IMR-90 (cell line): ENCODE data around the gene UPK3A. TPM values are rescaled to one million over a fixed set of nuclear protein-coding genes. Genes with fewer than 3 reads are reported as not detected.

ENCODE experiments used
- ATAC-seq: fragments of 200-7000 bp; cut with Tn5 transposase; 2 replicates; pipeline ENCODE4 v1.9.1; 2020; ENCODE audit warnings: low read depth, mild to moderate bottlenecking, moderate library complexity
- BruUV-seq: library from RNA; stranded (reverse); fragments of 400-500 nt; replicated peaks from 2 replicates; lab custom pipeline; 2021; lab: Mats Ljungman, UMichigan
- CTCF ChIA-PET: fragments of 300-600 bp; formaldehyde crosslinking; extraction: SDS; loops from one replicate; lab custom pipeline; 2021; ENCODE audit warnings: antibody characterized with exemption; lab: Yijun Ruan, JAX
- POLR2A ChIA-PET: fragments of 300-600 bp; sonication (Branson Sonifier 250); formaldehyde crosslinking; loops from one replicate; lab custom pipeline; 2022; ENCODE audit warnings: antibody characterized with exemption; ENCODE audit not compliant: unreplicated experiment; lab: Charles Lee
- DNase-seq: peaks from one replicate; pipeline ENCODE4 v3.0.0; 2013
- H2AFZ ChIP-seq: replicated peaks from 2 replicates; pipeline ENCODE3; 2013; ENCODE audit warnings: low read length, mild to moderate bottlenecking; ENCODE audit not compliant: poor library complexity
- H2AK5ac ChIP-seq: 2 replicates; pipeline ENCODE4 v1.6.1; 2013; ENCODE audit warnings: low read depth, low read length, inconsistent platforms
- H2AK9ac ChIP-seq: replicated peaks from 2 replicates; pipeline ENCODE3; 2013; ENCODE audit warnings: mild to moderate bottlenecking, low read depth, low read length, moderate library complexity; ENCODE audit not compliant: poor library complexity
- H2BK120ac ChIP-seq: 2 replicates; pipeline ENCODE4 v1.6.1; 2013; ENCODE audit warnings: low read depth, low read length, inconsistent platforms
- H2BK15ac ChIP-seq: 3 replicates; pipeline ENCODE4 v1.6.1; 2013; ENCODE audit warnings: low read depth, low read length, inconsistent platforms
- H2BK20ac ChIP-seq: 2 replicates; pipeline ENCODE4 v1.6.1; 2013; ENCODE audit warnings: low read depth, mild to moderate bottlenecking, inconsistent platforms, low read length, moderate library complexity
- H2BK5ac ChIP-seq: 2 replicates; pipeline ENCODE4 v1.6.1; 2013; ENCODE audit warnings: mild to moderate bottlenecking, low read depth, low read length, inconsistent platforms; ENCODE audit not compliant: poor library complexity, severe bottlenecking
- H3K14ac ChIP-seq: replicated peaks from 2 replicates; pipeline ENCODE4 v1.6.1; 2013; ENCODE audit warnings: low read depth, low read length, inconsistent platforms
- H3K18ac ChIP-seq: 2 replicates; pipeline ENCODE4 v1.6.1; 2013; ENCODE audit warnings: low read depth, low read length, control low read depth
- H3K23ac ChIP-seq: 2 replicates; pipeline ENCODE4 v1.6.1; 2013; ENCODE audit warnings: low read depth, low read length, inconsistent platforms
- H3K27ac ChIP-seq: 2 replicates; pipeline ENCODE4 v1.5.1; 2013; ENCODE audit warnings: mild to moderate bottlenecking, control low read depth, low read length; ENCODE audit not compliant: insufficient read depth
- H3K27me3 ChIP-seq: 2 replicates; pipeline ENCODE4 v1.6.1; 2013; ENCODE audit warnings: low read length; ENCODE audit not compliant: control insufficient read depth, insufficient read depth
- H3K36me3 ChIP-seq: 2 replicates; pipeline ENCODE4 v1.6.1; 2013; ENCODE audit warnings: low read length, mixed read lengths; ENCODE audit not compliant: control insufficient read depth, insufficient read depth
- H3K4ac ChIP-seq: 2 replicates; pipeline ENCODE4 v1.6.1; 2013; ENCODE audit warnings: low read depth, low read length, inconsistent platforms
- H3K4me1 ChIP-seq: 2 replicates; pipeline ENCODE4 v1.6.1; 2013; ENCODE audit warnings: low read length, mixed read lengths; ENCODE audit not compliant: control insufficient read depth, insufficient read depth
- H3K4me2 ChIP-seq: 2 replicates; pipeline ENCODE4 v1.6.1; 2013; ENCODE audit warnings: low read depth, mild to moderate bottlenecking, control low read depth, low read length, moderate library complexity
- H3K4me3 ChIP-seq: 2 replicates; pipeline ENCODE4 v1.5.1; 2013; ENCODE audit warnings: low read depth, mild to moderate bottlenecking, control low read depth, low read length, moderate library complexity; ENCODE audit not compliant: insufficient read depth
- H3K56ac ChIP-seq: 2 replicates; pipeline ENCODE4 v1.6.1; 2013; ENCODE audit warnings: low read length, inconsistent platforms; ENCODE audit not compliant: insufficient read depth; ENCODE audit errors: extremely low read depth
- H3K79me1 ChIP-seq, 2 experiments: 2 replicates each; pipeline ENCODE4 v1.6.1; 2013; ENCODE audit warnings: low read length in 2 of 2, inconsistent platforms in 1 of 2, low read depth in 1 of 2
- H3K9ac ChIP-seq: 2 replicates; pipeline ENCODE4 v1.6.1; 2013; ENCODE audit warnings: low read depth, low read length, control low read depth
- H3K9me1 ChIP-seq: 2 replicates; pipeline ENCODE4 v1.6.1; 2013; ENCODE audit warnings: low read length, inconsistent platforms; ENCODE audit not compliant: insufficient read depth
- H3K9me3 ChIP-seq: 2 replicates; pipeline ENCODE4 v1.6.1; 2013; ENCODE audit warnings: low read length; ENCODE audit not compliant: control insufficient read depth, insufficient read depth
- H4K20me1 ChIP-seq: 2 replicates; pipeline ENCODE4 v1.6.1; 2013; ENCODE audit warnings: low read length, inconsistent platforms; ENCODE audit not compliant: insufficient read depth
- H4K5ac ChIP-seq: 2 replicates; pipeline ENCODE4 v1.6.1; 2013; ENCODE audit warnings: mild to moderate bottlenecking, low read depth, low read length, control low read depth
- H4K8ac ChIP-seq, 2 experiments: 2 replicates each; pipeline ENCODE4 v1.6.1; 2013; ENCODE audit warnings: low read depth in 2 of 2, low read length in 2 of 2, control low read depth in 1 of 2, inconsistent platforms in 1 of 2
- H4K91ac ChIP-seq: 2 replicates; pipeline ENCODE4 v1.6.1; 2013; ENCODE audit warnings: low read depth, low read length, inconsistent platforms; ENCODE audit not compliant: insufficient read depth
- BHLHE40 ChIP-seq: fragments of 150-350 bp; IDR thresholded peaks from 2 replicates; pipeline ENCODE4 v1.6.1; 2016; ENCODE audit warnings: mild to moderate bottlenecking, low read depth, low read length
- CEBPB ChIP-seq: IDR thresholded peaks from 2 replicates; pipeline ENCODE4 v1.6.1; 2012; ENCODE audit warnings: low read depth, low read length, improper control_type of control experiment
- ELK1 ChIP-seq: fragments of 150-350 bp; IDR thresholded peaks from 2 replicates; pipeline ENCODE4 v1.6.1; 2016; ENCODE audit warnings: low read depth, mild to moderate bottlenecking, low read length, moderate library complexity, borderline replicate concordance
- FOS ChIP-seq: fragments of 150-350 bp; IDR thresholded peaks from 2 replicates; pipeline ENCODE4 v1.6.1; 2016; ENCODE audit warnings: low read depth, low read length
- MAFK ChIP-seq: IDR thresholded peaks from 2 replicates; pipeline ENCODE4 v1.6.1; 2012; ENCODE audit warnings: low read depth, low read length, improper control_type of control experiment
- MAZ ChIP-seq: IDR thresholded peaks from 2 replicates; pipeline ENCODE4 v1.6.1; 2012; ENCODE audit warnings: low read depth, mild to moderate bottlenecking, low read length, improper control_type of control experiment, moderate library complexity, borderline replicate concordance
- MXI1 ChIP-seq: IDR thresholded peaks from 2 replicates; pipeline ENCODE4 v1.6.1; 2012; ENCODE audit warnings: low read depth, mild to moderate bottlenecking, low read length, moderate library complexity, borderline replicate concordance
- NFE2L2 ChIP-seq: fragments of 150-350 bp; IDR thresholded peaks from 2 replicates; pipeline ENCODE4 v1.6.1; 2016; ENCODE audit warnings: low read depth, mild to moderate bottlenecking, low read length
- POLR2A ChIP-seq: IDR thresholded peaks from 2 replicates; pipeline ENCODE4 v1.6.1; 2012; ENCODE audit warnings: mild to moderate bottlenecking, low read depth, low read length
- RCOR1 ChIP-seq: IDR thresholded peaks from 2 replicates; pipeline ENCODE4 v1.6.1; 2012; ENCODE audit warnings: mild to moderate bottlenecking, low read length, improper control_type of control experiment; ENCODE audit not compliant: insufficient replicate concordance
- RFX5 ChIP-seq: IDR thresholded peaks from 2 replicates; pipeline ENCODE4 v1.8.0; 2012; ENCODE audit warnings: low read depth, mild to moderate bottlenecking, low read length, moderate library complexity
- USF2 ChIP-seq: fragments of 150-350 bp; IDR thresholded peaks from 2 replicates; pipeline ENCODE4 v1.6.1; 2017; ENCODE audit warnings: mild to moderate bottlenecking, antibody characterized with exemption, low read length, low read depth
- WGBS, 2 experiments: methylation state at CpG; one replicate each; pipeline versions ENCODE4 v1.1.5 to v1.1.7; 2013; ENCODE audit warnings: missing lambda C conversion rate in 2 of 2; ENCODE audit not compliant: insufficient read length in 1 of 2; ENCODE audit errors: extremely low coverage in 2 of 2; 5-methylcytosine and 5-hydroxymethylcytosine counted together
- dilution Hi-C: fragments of 300-500 bp; cut with HindIII; formaldehyde crosslinking; loops from one replicate; pipeline ENCODE4 v1.14.3; 2018; ENCODE audit warnings: low sequenced_read_pairs; ENCODE audit not compliant: unreplicated experiment
- in situ Hi-C: fragments of 300-500 bp; cut with MboI; formaldehyde crosslinking; loops from 3 replicates; pipeline ENCODE4 v1.14.3; 2019; ENCODE audit warnings: low sequenced_read_pairs, inconsistent platforms, mixed read lengths
- intact Hi-C: fragments of 100-400 bp; cut with micrococcal nuclease; formaldehyde crosslinking; loops from 2 replicates; pipeline ENCODE4 v1.10.0; 2022
- polyA plus RNA-seq, 3 experiments: library from polyadenylated mRNA; depleted of rRNA; stranded (reverse); fragments of >200 nt; gene quantifications; 2 replicates each; pipeline ENCODE4 v1.2.3, GENCODE V29; 2012; ENCODE audit warnings: low replicate concordance in 1 of 3
- total RNA-seq: library from RNA; depleted of rRNA; stranded (reverse); fragments of >200 nt; gene quantifications from 2 replicates; pipeline ENCODE4 v1.2.3, GENCODE V29; 2012

Gene UPK3A
- total and polyA plus RNA-seq, 2 of the 4 experiments (the other 2 are of a cell fraction), result not detected

- no peak overlapping the region for H2BK120ac ChIP-seq
- no TSS peak for BruUV-seq
- peak overlapping the region; percentile 78 for H3K4me3 ChIP-seq
- no peak overlapping the region for H3K18ac ChIP-seq
- ChIA-PET CTCF (no interaction called here), POLR2A (no interaction called here)
- no peak overlapping the region; the same call in 1 of the 2 replicates for H2AK5ac ChIP-seq
- no peak overlapping the region for H4K8ac ChIP-seq
- peak overlapping the region; percentile 46; the same call in 1 of the 2 replicates for H3K23ac ChIP-seq
- ATAC-seq, result no peak
- peaks cover 16 to 51% of the 10 kb centered on the region in 2 experiments for H3K79me1 ChIP-seq
- H4K91ac ChIP-seq, result no peak overlapping the region
- H3K27me3 ChIP-seq, result no peaks in the 10 kb centered on the region
- DNase-seq, result no peak
- peak overlapping the region; percentile 25; the same call in 1 of the 2 replicates for H3K14ac ChIP-seq
- WGBS, 2 experiments, result 0% methylated on average over 10 of the region's 33 CpGs; no CpG with 5 or more reads in 1 of the 2 experiments
- H2BK15ac ChIP-seq, result no peak overlapping the region
- in situ Hi-C loops (no loop called here), dilution Hi-C loops (no loop called here), intact Hi-C loops (no loop called here)
- peak overlapping the region; percentile 97 for H3K4me2 ChIP-seq
- H3K56ac ChIP-seq, result no peak overlapping the region; the same call in 1 of the 2 replicates
- no peak overlapping the region for H2BK20ac ChIP-seq
- TF ChIP-seq CEBPB, result no peak
- no peak for TF ChIP-seq USF2
- no peak for TF ChIP-seq MXI1
- TF ChIP-seq ELK1, result no peak
- no peak for TF ChIP-seq RFX5
- TF ChIP-seq MAZ, result no peak
- TF ChIP-seq MAFK, result no peak
- TF ChIP-seq FOS, result no peak
- TF ChIP-seq BHLHE40, result no peak
- no peak for TF ChIP-seq RCOR1
- no peak for TF ChIP-seq POLR2A
- no peak for TF ChIP-seq NFE2L2
- H2AFZ ChIP-seq, result peak overlapping the region; percentile 97
- peaks cover 19% of the 10 kb centered on the region; the same call in 1 of the 2 replicates for H4K20me1 ChIP-seq
- H2BK5ac ChIP-seq, result no peak overlapping the region
- H3K9me1 ChIP-seq, result 0 out of 2 replicates have a peak, but pooled peaks cover 10% of the 10 kb centered on the region
- H3K4ac ChIP-seq, result peak overlapping the region; percentile 59; the same call in 1 of the 2 replicates
- peaks cover 15% of the 10 kb centered on the region for H3K4me1 ChIP-seq
- H2AK9ac ChIP-seq, result peak overlapping the region; percentile 91
- no peak overlapping the region for H4K5ac ChIP-seq
- H3K36me3 ChIP-seq, result no peaks in the 10 kb centered on the region; the same call in 1 of the 2 replicates
- H3K9ac ChIP-seq, result peak overlapping the region; percentile 75
- peak overlapping the region; percentile 31 for H3K27ac ChIP-seq
- no peaks in the 10 kb centered on the region for H3K9me3 ChIP-seq
Measured at GRCh38 chr22:45310331-45310976, 25.7 kb downstream of the UPK3A start.
